AG09319 (cell line): Measurements from ENCODE around the gene ANXA3.

Experiments
- DNase-seq: peaks from one replicate; pipeline ENCODE4 v3.0.0-alpha.2; 2010; ENCODE audit warnings: low read depth; ENCODE audit errors: extremely low read depth
- CTCF ChIP-seq: IDR thresholded peaks from 2 replicates; pipeline ENCODE4 v1.5.1; 2011; ENCODE audit warnings: low read depth, mild to moderate bottlenecking, inconsistent platforms, low read length, moderate library complexity

The ANXA3 gene

GRCh38 chr4:78527555-78527954 lies 24.0 kb upstream of the ANXA3 start:
- DNase-seq: no peak

GRCh38 chr4:78528327-78528726 lies 23.2 kb upstream of the ANXA3 start:
- no peak for DNase-seq
- no peak for TF ChIP-seq CTCF

More at GRCh38 chr4:78527555-78527954, 24.0 kb upstream of the ANXA3 start:
- TF ChIP-seq CTCF: no peak

- no peak for DNase-seq
Observed at GRCh38 chr4:78529569-78530209, 21.9 kb upstream of the ANXA3 start.

GRCh38 chr4:78532046-78532445 lies 19.5 kb upstream of the ANXA3 start:
- no peak for TF ChIP-seq CTCF
- DNase-seq: no peak

More at GRCh38 chr4:78529569-78530209, 21.9 kb upstream of the ANXA3 start:
- TF ChIP-seq CTCF: no peak

GRCh38 chr4:78533854-78534253 lies 17.7 kb upstream of the ANXA3 start:
- no peak for DNase-seq
- no peak for TF ChIP-seq CTCF

- no peak for DNase-seq
- no peak for TF ChIP-seq CTCF
Observed at GRCh38 chr4:78534286-78534955, 17.1 kb upstream of the ANXA3 start.

- no peak for TF ChIP-seq CTCF
- no peak for DNase-seq
Observed at GRCh38 chr4:78542373-78542772, 9.2 kb upstream of the ANXA3 start.
